Raji (cell line): ENCODE data around the gene TFF3.

ENCODE experiments used
- POLR2A ChIP-seq: IDR thresholded peaks from 2 replicates; pipeline ENCODE4 v1.6.1; 2011; ENCODE audit warnings: low read depth, low read length, control low read depth; ENCODE audit not compliant: insufficient read depth

TFF3 gene

DNA sequence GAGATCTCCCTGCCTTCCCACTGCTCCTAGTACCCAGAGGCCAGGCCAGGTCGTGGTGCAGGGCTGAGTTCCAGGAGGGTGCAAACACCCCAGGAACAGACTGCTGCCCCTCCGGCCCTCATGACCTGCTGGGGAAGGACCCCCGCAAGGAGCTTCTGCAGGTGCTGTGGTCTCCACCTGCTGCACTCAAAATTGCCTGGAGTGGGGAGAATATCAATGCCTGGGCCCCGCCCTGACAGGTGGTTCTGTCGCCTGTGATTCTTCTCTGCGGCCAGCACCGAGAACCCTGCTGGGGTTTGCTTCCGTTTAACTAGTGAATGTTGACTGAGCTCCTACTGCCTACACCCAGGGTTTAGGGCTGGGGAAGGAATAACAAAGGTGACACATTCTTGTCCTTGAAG is 2.1 kb upstream of the TFF3 start:
- no peak for TF ChIP-seq POLR2A

DNA sequence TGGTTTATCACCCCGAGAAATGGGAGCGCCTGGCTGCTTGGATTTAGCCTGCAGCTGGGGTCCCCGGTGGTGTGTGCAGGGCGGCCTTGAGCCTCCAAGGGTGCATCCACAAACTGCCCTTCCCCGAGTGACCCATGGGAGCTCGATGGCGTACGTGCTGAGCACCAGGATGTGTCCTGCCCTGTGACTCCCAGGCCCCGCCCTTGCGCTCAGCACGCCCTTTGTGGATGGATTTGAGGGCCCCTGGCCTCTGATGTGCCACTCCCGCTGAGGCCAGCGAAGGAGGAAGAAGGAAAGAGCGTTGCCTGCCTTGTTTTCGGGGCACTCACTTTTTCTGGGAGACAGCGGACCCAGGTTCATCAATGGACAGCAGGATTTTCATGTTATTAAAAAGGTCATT is 1.7 kb upstream of the TFF3 start:
- no peak for TF ChIP-seq POLR2A

- TF ChIP-seq POLR2A, result no peak
These were observed 453 bp downstream of the TFF3 start for GRCh38 chr21:42314616-42315295.

DNA sequence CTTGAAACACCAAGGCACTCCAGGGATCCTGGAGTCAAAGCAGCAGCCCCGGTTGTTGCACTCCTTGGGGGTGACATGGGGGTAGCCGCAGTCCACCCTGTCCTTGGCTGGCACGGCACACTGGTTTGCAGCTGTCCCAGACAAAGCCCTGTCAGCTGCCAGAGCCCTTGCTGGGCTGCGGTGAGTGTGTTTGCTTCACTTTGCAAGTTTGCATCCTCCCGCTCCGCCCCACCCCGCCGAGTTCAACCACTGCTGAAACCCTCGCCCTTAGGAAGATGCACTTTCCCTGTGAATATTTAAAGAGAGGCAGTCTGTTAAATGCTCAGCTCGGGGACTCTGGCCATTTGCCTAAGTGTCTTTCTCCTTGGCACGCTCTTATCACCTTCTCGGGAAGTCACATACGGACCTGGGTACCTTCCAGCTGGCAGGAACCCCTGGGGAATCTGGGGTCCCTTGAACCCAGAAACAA is 1.7 kb downstream of the TFF3 start:
- no peak for TF ChIP-seq POLR2A

DNA sequence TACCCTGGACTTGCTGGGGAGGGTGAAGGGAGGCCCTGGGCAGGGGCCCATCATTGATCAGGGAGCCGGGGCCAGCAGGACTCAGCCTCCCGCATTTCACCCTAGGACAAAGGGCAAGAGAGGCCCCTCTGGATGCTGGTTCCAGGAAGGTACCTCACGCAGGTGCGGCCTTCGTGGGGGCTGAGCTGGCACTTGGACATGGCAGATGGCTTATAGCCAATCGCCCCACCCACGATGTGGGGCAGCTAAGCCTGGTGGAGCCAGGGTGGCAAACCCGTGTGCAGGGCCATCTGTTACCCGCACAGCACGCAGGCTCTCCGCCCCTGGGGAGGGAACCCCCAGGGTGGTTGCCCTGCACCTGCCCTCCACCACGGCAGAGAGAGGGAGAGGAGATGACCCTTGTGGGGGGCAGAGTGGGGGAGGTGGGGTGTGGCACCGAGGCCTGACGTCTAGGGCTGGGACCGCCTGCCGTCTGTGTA is 2.5 kb downstream of the TFF3 start:
- no peak for TF ChIP-seq POLR2A

DNA sequence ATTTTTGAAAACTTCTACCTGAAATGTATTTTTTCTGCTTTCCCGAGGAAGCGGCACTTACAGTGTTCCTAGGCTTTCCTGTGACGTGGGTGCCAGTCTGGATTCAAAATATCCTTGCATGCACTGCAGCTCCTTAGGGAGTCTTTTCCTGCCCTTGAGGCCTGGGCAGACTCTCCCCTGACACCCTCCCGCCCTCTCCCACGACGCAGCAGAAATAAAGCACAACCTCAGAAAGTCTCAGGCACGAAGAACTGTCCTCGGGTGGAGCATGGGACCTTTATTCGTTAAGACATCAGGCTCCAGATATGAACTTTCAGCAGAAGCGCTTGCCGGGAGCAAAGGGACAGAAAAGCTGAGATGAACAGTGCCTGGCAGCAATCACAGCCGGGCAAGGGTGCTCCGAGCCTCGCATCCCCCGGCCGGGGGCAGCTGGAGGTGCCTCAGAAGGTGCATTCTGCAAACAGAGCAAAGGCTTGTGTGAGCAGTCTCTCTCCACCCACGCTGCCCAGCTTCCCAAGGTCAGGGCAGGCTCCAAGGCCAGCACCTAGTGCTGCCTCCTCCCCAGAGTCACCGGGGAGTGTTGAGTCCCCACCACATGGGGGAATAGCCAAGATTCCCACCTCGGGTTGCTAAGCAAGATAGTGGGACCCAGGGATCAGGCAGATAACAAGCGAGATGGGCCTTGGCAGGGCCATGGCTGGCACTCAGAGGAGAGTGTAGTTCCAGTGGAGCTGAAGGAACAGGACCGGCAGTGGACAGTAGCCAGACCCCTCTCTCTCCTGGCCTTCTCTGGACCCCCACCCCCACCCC is 3.2 kb downstream of the TFF3 start:
- TF ChIP-seq POLR2A, result no peak

- TF ChIP-seq POLR2A, result no peak
These were observed 4.0 kb downstream of the TFF3 start for GRCh38 chr21:42311160-42311559.

- TF ChIP-seq POLR2A, result no peak
These were observed 4.7 kb downstream of the TFF3 start for GRCh38 chr21:42310411-42311001.

DNA sequence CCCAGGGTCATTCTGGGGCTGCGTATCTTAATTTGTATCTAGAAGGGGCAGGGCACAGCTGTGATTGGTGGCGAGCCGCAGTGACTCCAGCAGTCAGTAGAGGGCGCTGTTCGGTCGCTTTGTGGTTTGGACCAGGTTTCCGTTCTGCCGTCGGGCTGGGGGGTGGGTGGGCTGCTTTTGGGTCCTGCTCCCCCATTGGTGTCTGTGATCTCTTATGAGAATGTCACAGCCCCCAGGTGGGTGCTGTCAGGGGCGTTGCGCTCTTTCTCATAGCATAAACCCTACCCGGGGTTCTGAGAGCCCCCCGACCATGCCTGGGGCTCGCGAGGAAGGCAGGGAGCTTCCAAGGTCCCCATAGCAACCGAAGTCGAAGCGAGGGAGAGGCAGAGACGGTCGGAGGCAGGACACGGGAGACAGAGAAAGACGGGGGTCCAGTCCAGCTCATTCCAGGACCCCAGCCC is 5.4 kb downstream of the TFF3 start:
- TF ChIP-seq POLR2A, result no peak

- TF ChIP-seq POLR2A, result no peak
These were observed 6.1 kb downstream of the TFF3 start for GRCh38 chr21:42308914-42309752.

- TF ChIP-seq POLR2A, result no peak
These were observed 6.9 kb downstream of the TFF3 start for GRCh38 chr21:42308161-42308913.

GRCh38 chr21:42307106-42307505 is 8.1 kb downstream of the TFF3 start:
- TF ChIP-seq POLR2A, result no peak

DNA sequence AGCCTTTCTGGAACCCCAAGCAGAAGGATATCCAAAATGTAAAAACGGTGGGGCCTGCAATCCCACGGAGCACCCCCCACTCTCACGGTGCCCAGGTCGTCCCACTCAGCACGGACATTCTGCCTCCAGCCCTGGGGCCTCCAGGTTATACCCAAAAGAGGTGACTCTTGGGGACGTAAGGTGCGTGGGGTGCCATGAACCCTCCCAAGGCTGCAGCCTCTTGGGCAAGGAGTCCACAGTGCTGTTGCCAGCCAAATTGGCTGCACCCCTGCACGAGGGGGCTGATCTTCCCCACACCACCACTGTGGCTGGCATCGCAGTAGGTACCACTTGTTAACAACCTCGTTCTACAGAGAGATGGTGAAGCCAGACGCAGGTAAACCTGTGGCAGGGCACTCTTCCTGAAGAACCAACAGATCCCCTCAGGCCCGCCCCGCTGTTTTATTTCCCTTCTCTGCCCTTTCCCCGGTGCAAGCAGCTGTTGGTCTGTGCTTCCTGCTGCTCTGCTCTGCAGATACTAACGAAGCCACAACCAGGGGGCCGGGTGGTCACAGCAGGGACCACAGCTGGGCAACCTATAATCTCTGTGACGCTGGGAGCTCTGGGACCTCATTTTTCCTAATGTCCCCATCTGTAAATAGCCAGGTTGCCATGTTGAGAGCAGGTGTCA is 8.7 kb downstream of the TFF3 start:
- TF ChIP-seq POLR2A, result no peak

- TF ChIP-seq POLR2A, result no peak
These were observed 9.5 kb downstream of the TFF3 start for GRCh38 chr21:42305707-42306147.
